ENCODE data around the gene EFEMP1. TPM values are rescaled to one million over a fixed set of nuclear protein-coding genes. Genes with fewer than 3 reads are reported as not detected.
"Not testable (repeated sequence)": the region's sequence is repeated elsewhere in the genome, so short reads cannot be mapped to it uniquely, and the experiment has no call there.

EFEMP1 gene
- total RNA-seq, 3 donors from 2014 or later (not counting 1 experiment from before 2014, with no cell fraction given): not detected

GRCh38 chr2:55840460-55840859, 83.1 kb downstream of the EFEMP1 start:
- Mint-ChIP-seq H3K4me3 (no peak overlapping the region), H3K27ac (no peak overlapping the region), H3K36me3 (no peaks in the 10 kb centered on the region), H3K27me3 (ENCODE audit: low read depth in 2 of 2) (no peaks in the 10 kb centered on the region), H3K4me1 (no peaks in the 10 kb centered on the region), H3K9me3 (peaks cover 2 to 4% of the 10 kb centered on the region in 2 donors)
- no peak overlapping the region for H3K4me3 ChIP-seq (ENCODE audit: low read length)
- no peaks in the 10 kb centered on the region for H3K27me3 ChIP-seq (ENCODE audit: control insufficient read depth, insufficient read depth, low read length)
- H3K4me1 ChIP-seq (ENCODE audit: control insufficient read depth, insufficient read depth, low read length): no peaks in the 10 kb centered on the region
- TF ChIP-seq CTCF (IDR thresholded peaks at IDR 0.05): no peak
- no peak for ATAC-seq
- intact Hi-C loops (cut with micrococcal nuclease): no loop called here
- no peak for DNase-seq
- H3K27ac ChIP-seq (ENCODE audit: low read length): no peak overlapping the region
- H3K9me3 ChIP-seq (ENCODE audit: control insufficient read depth, insufficient read depth, low read length): no peaks in the 10 kb centered on the region
- WGBS (ENCODE audit: insufficient coverage): 80% methylated on average over 1 of the region's 1 CpG
- H3K36me3 ChIP-seq (ENCODE audit: control insufficient read depth, insufficient read depth, low read length): no peaks in the 10 kb centered on the region

GRCh38 chr2:55839182-55839819, 84.3 kb downstream of the EFEMP1 start:
- Histone ChIP-seq H3K27ac (ENCODE audit: low read length) (no peak overlapping the region), H3K36me3 (ENCODE audit: control insufficient read depth, insufficient read depth, low read length) (no peaks in the 10 kb centered on the region), H3K27me3 (ENCODE audit: control insufficient read depth, insufficient read depth, low read length) (no peaks in the 10 kb centered on the region), H3K9me3 (ENCODE audit: control insufficient read depth, insufficient read depth, low read length) (no peaks in the 10 kb centered on the region), H3K4me1 (ENCODE audit: control insufficient read depth, insufficient read depth, low read length) (no peaks in the 10 kb centered on the region), H3K4me3 (ENCODE audit: low read length) (no peak overlapping the region)
- Mint-ChIP-seq H3K27me3 (ENCODE audit: low read depth in 2 of 2) (no peaks in the 10 kb centered on the region), H3K9me3 (peaks cover 4 to 7% of the 10 kb centered on the region in 2 donors), H3K4me3 (no peak overlapping the region), H3K27ac (no peak overlapping the region), H3K36me3 (no peaks in the 10 kb centered on the region), H3K4me1 (no peaks in the 10 kb centered on the region)
- WGBS (ENCODE audit: insufficient coverage): 70% methylated on average over 7 of the region's 7 CpGs
- ATAC-seq: no peak
- no peak for DNase-seq
- no peak for TF ChIP-seq CTCF (IDR thresholded peaks at IDR 0.05)
- intact Hi-C loops (cut with micrococcal nuclease): no loop called here

GRCh38 chr2:55838653-55839052, 84.9 kb downstream of the EFEMP1 start:
- intact Hi-C loops (cut with micrococcal nuclease): no loop called here
- Histone ChIP-seq H3K27ac (ENCODE audit: low read length) (no peak overlapping the region), H3K4me3 (ENCODE audit: low read length) (no peak overlapping the region), H3K36me3 (ENCODE audit: control insufficient read depth, insufficient read depth, low read length) (no peaks in the 10 kb centered on the region), H3K27me3 (ENCODE audit: control insufficient read depth, insufficient read depth, low read length) (no peaks in the 10 kb centered on the region), H3K4me1 (ENCODE audit: control insufficient read depth, insufficient read depth, low read length) (no peaks in the 10 kb centered on the region), H3K9me3 (ENCODE audit: control insufficient read depth, insufficient read depth, low read length) (no peaks in the 10 kb centered on the region)
- Mint-ChIP-seq H3K4me3 (no peak overlapping the region), H3K4me1 (no peaks in the 10 kb centered on the region), H3K27ac (no peak overlapping the region), H3K36me3 (no peaks in the 10 kb centered on the region), H3K27me3 (ENCODE audit: low read depth in 2 of 2) (no peaks in the 10 kb centered on the region), H3K9me3 (peaks cover 6 to 7% of the 10 kb centered on the region in 2 donors)
- ATAC-seq (no peak), DNase-seq (no peak)
- WGBS (ENCODE audit: insufficient coverage): 89% methylated on average over 1 of the region's 1 CpG
- no peak for TF ChIP-seq CTCF (IDR thresholded peaks at IDR 0.05)

- H3K27me3 Mint-ChIP-seq (ENCODE audit: low read depth in 2 of 2); H3K27me3 ChIP-seq (ENCODE audit: control insufficient read depth, insufficient read depth, low read length); H3K4me3 ChIP-seq (ENCODE audit: low read length); H3K4me1 Mint-ChIP-seq; H3K27ac ChIP-seq (ENCODE audit: low read length); H3K9me3 Mint-ChIP-seq; H3K36me3 ChIP-seq (ENCODE audit: control insufficient read depth, insufficient read depth, low read length); DNase-seq; H3K9me3 ChIP-seq (ENCODE audit: control insufficient read depth, insufficient read depth, low read length); H3K4me3 Mint-ChIP-seq; H3K27ac Mint-ChIP-seq; H3K4me1 ChIP-seq (ENCODE audit: control insufficient read depth, insufficient read depth, low read length); H3K36me3 Mint-ChIP-seq; intact Hi-C loops (cut with micrococcal nuclease); ATAC-seq: not testable (repeated sequence)
- no CpG with 5 or more reads among the region's 1 CpG for WGBS (ENCODE audit: insufficient coverage)
Observed at GRCh38 chr2:55838117-55838516, 85.5 kb downstream of the EFEMP1 start.
